HL-60 (cell line): ENCODE data around the gene APPBP2.

Source experiments
- DNase-seq, 2 experiments: peaks; one replicate each; pipeline ENCODE4 v3.0.0-alpha.2; 2010 to 2020; ENCODE audit warnings: low read depth in 1 of 2, low spot score in 1 of 2
- H3K27ac ChIP-seq: fragments of 250-450 bp; sonication (Bioruptor Pico); replicated peaks from 2 replicates; pipeline ENCODE4 v1.5.1; 2020; ENCODE audit warnings: mild to moderate bottlenecking, moderate library complexity
- H3K27me3 ChIP-seq: fragments of 250-450 bp; sonication (Bioruptor Pico); 2 replicates; pipeline ENCODE4 v1.5.1; 2021; ENCODE audit warnings: mild to moderate bottlenecking, moderate library complexity; ENCODE audit not compliant: insufficient read depth, poor library complexity, severe bottlenecking
- H3K4me3 ChIP-seq: replicated peaks from 2 replicates; pipeline ENCODE4 v1.5.1; 2011; ENCODE audit warnings: mild to moderate bottlenecking, control low read depth, low read length; ENCODE audit not compliant: insufficient read depth
- GABPA ChIP-seq: IDR thresholded peaks from 2 replicates; pipeline ENCODE4 v1.6.1; 2012; ENCODE audit warnings: low read depth
- POLR2AphosphoS5 ChIP-seq: IDR thresholded peaks from 2 replicates; pipeline ENCODE4 v1.6.1; 2012; ENCODE audit warnings: low read depth
- SPI1 ChIP-seq: IDR thresholded peaks from 2 replicates; pipeline ENCODE4 v1.6.1; 2012; ENCODE audit warnings: low read depth, mild to moderate bottlenecking, borderline replicate concordance
- TF ChIP-seq, protein P1 (sequence below): IDR thresholded peaks from 2 replicates; pipeline ENCODE4 v1.6.1; 2012; ENCODE audit warnings: low read depth; ENCODE audit not compliant: insufficient replicate concordance
- TF ChIP-seq, protein P2 (sequence below): IDR thresholded peaks from one replicate; pipeline ENCODE4 v1.5.1; 2011; ENCODE audit warnings: low read length, control low read depth, inconsistent platforms; ENCODE audit not compliant: insufficient read depth

Gene APPBP2

DNA sequence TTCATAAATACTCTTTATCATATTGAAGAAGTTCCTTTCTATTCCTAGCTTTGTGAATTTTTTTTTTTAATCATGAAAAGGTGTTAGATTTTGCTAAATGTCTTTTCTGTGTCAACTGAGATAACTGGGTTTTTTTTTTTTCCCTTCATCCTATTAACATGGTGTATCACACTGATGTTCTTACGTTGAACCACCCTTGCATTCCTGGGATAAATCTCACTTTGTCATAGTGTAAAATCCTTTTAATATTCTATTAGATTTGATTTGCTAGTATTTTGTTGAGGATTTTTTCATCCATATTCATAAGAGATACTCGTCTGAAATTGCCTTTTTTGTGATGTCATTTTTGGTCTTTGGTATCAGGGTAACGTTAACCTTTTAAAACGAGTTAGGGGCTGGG lies 54.6 kb downstream of the APPBP2 start:
- H3K27ac ChIP-seq, result no peak overlapping the region
- H3K4me3 ChIP-seq, result no peak overlapping the region
- no peak for DNase-seq
- no peaks in the 10 kb centered on the region for H3K27me3 ChIP-seq
- no peak for TF ChIP-seq SPI1

DNA sequence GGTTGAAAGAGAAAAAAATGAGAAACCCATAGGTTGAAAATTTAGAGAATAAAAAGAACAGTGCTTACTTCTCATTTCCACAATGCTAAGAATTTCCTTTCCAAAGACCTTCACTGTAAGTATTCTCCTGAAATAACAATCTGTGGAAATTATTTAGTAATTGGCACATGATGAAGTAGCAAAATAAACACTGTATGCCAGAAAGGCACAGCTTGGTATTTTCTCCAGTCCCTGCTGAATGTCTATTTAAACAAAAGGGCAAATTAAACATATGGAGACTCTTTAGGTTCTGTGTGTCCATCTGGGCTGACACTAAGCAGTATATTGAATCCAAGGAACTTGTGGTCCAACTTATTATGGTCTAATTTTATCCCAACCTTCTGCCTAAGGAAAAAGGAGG lies 57.7 kb downstream of the APPBP2 start:
- TF ChIP-seq SPI1 (no peak), GABPA (no peak), POLR2AphosphoS5 (no peak)
- TF ChIP-seq, protein P1, sequence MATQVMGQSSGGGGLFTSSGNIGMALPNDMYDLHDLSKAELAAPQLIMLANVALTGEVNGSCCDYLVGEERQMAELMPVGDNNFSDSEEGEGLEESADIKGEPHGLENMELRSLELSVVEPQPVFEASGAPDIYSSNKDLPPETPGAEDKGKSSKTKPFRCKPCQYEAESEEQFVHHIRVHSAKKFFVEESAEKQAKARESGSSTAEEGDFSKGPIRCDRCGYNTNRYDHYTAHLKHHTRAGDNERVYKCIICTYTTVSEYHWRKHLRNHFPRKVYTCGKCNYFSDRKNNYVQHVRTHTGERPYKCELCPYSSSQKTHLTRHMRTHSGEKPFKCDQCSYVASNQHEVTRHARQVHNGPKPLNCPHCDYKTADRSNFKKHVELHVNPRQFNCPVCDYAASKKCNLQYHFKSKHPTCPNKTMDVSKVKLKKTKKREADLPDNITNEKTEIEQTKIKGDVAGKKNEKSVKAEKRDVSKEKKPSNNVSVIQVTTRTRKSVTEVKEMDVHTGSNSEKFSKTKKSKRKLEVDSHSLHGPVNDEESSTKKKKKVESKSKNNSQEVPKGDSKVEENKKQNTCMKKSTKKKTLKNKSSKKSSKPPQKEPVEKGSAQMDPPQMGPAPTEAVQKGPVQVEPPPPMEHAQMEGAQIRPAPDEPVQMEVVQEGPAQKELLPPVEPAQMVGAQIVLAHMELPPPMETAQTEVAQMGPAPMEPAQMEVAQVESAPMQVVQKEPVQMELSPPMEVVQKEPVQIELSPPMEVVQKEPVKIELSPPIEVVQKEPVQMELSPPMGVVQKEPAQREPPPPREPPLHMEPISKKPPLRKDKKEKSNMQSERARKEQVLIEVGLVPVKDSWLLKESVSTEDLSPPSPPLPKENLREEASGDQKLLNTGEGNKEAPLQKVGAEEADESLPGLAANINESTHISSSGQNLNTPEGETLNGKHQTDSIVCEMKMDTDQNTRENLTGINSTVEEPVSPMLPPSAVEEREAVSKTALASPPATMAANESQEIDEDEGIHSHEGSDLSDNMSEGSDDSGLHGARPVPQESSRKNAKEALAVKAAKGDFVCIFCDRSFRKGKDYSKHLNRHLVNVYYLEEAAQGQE, result no peak
- TF ChIP-seq, protein P2, sequence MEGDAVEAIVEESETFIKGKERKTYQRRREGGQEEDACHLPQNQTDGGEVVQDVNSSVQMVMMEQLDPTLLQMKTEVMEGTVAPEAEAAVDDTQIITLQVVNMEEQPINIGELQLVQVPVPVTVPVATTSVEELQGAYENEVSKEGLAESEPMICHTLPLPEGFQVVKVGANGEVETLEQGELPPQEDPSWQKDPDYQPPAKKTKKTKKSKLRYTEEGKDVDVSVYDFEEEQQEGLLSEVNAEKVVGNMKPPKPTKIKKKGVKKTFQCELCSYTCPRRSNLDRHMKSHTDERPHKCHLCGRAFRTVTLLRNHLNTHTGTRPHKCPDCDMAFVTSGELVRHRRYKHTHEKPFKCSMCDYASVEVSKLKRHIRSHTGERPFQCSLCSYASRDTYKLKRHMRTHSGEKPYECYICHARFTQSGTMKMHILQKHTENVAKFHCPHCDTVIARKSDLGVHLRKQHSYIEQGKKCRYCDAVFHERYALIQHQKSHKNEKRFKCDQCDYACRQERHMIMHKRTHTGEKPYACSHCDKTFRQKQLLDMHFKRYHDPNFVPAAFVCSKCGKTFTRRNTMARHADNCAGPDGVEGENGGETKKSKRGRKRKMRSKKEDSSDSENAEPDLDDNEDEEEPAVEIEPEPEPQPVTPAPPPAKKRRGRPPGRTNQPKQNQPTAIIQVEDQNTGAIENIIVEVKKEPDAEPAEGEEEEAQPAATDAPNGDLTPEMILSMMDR, result no peak
- no peak overlapping the region for H3K4me3 ChIP-seq
- no peak overlapping the region for H3K27ac ChIP-seq
- H3K27me3 ChIP-seq, result no peaks in the 10 kb centered on the region
- no peak for DNase-seq

DNA sequence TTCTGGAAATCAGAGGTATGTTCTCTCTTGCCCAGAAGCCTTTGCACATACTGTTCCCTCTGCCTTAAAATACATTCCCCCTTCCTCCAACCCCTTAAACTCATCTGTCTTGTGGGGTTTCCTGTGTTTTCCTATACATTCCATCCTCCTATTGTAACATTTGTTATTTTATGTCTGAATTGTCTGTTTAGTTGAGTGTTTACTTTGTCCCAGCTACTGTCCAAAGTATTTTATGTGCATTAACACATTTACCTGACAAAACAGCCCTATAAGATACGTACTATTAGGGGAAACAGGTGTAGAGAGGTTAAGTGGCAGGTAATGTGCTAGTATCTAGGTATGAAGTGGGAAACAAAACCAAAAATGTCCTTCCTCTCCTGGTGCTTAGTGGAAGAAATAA lies 61.7 kb downstream of the APPBP2 start:
- Histone ChIP-seq H3K27me3 (no peaks in the 10 kb centered on the region), H3K4me3 (no peak overlapping the region), H3K27ac (no peak overlapping the region)
- TF ChIP-seq, protein P1, result no peak
- TF ChIP-seq SPI1 (no peak), POLR2AphosphoS5 (no peak), GABPA (no peak)
- TF ChIP-seq, protein P2, result no peak
- no peak for DNase-seq

DNA sequence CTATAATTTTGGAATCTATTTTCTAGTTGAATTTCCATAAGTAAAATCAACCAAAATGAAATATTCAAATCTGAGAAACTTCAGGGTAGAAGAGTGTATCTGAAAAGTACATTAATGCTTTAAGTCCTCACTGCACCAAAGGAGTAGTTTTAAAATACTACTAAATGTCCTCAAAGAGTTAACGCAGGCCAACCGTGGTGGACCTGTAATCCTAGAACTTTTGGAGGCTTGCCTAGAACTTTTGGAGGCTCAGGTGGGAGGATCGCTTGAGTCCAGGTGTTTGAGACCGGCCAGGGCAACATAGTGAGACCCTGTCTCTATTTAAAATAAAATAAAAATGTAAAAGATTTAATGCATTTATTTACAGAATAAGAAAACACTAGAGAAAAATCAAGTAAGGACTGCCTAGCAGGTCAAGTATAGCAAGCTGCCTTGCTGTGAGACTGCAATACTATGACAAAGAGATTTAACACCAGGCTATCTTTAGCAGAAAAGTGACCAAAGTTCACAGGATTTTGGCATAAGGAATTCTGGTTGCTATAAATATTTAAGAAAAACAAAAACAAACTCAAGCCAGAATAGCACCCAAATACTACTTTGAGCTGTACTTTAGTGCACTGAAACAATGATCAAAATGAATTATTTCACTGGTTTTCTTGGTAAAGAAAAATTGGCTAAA lies 62.7 kb downstream of the APPBP2 start:
- no peak for DNase-seq
- Histone ChIP-seq H3K27me3 (no peaks in the 10 kb centered on the region), H3K4me3 (no peak overlapping the region), H3K27ac (no peak overlapping the region)
- no peak for TF ChIP-seq GABPA
- TF ChIP-seq, protein P1, result no peak
- TF ChIP-seq, protein P2, result no peak
- TF ChIP-seq POLR2AphosphoS5, result no peak
- TF ChIP-seq SPI1, result no peak
